Psoas muscle (tissue), 8 donors: ENCODE measurements around the gene GSPT1. TPM values are rescaled to one million over a fixed set of nuclear protein-coding genes. Genes with fewer than 3 reads are reported as not detected.
A peak's percentile ranks its signal among the peaks of the same experiment; 100 is the strongest.

Experiments
- ATAC-seq, 4 donors: fragments of 200-7000 bp; cut with Tn5 transposase; one replicate each; pipeline ENCODE4 v1.9.1; 2020; ENCODE audit warnings: moderate library complexity in 3 of 4, mild to moderate bottlenecking in 2 of 4
- DNase-seq, 2 donors: peaks; one replicate each; pipeline ENCODE4 v3.0.0-alpha.2; 2020
- H3K27ac ChIP-seq: fragments of 200-600 bp; one replicate; pipeline ENCODE4 v1.8.0; 2022
- H3K27me3 ChIP-seq, 3 donors: fragments of 200-600 bp in 1 of 3; one replicate each; pipeline versions ENCODE4 v1.6.1 to v1.8.0; 2013 to 2022; ENCODE audit warnings: low read length in 2 of 3, mild to moderate bottlenecking in 2 of 3, moderate library complexity in 1 of 3; ENCODE audit not compliant: insufficient read depth in 3 of 3
- H3K36me3 ChIP-seq, 2 donors: fragments of 200-600 bp in 1 of 2; one replicate each; pipeline versions ENCODE4 v1.6.1 to v1.8.0; 2013 to 2022; ENCODE audit warnings: low read depth in 1 of 2, mild to moderate bottlenecking in 1 of 2, moderate library complexity in 1 of 2; ENCODE audit not compliant: insufficient read depth in 1 of 2
- H3K4me1 ChIP-seq: fragments of 200-600 bp; one replicate; pipeline ENCODE4 v1.8.0; 2022
- H3K4me3 ChIP-seq: fragments of 200-600 bp; one replicate; pipeline ENCODE4 v1.8.0; 2022; ENCODE audit warnings: mild to moderate bottlenecking
- H3K9me3 ChIP-seq: fragments of 200-600 bp; one replicate; pipeline ENCODE4 v1.8.0; 2022
- WGBS, 3 donors: extraction: QIAGEN DNeasy Blood & Tissue Kit; methylation state at CpG; one replicate each; pipeline versions ENCODE4 v1.1.6 to v1.1.7; 2013; 5-methylcytosine and 5-hydroxymethylcytosine counted together
- intact Hi-C, 2 donors: fragments of 100-400 bp; cut with DNase I; formaldehyde crosslinking; loops; one replicate each; pipeline versions ENCODE4 v1.11.0 to v1.14.2; 2022
- polyA plus RNA-seq, 3 donors: library from polyadenylated mRNA; stranded (reverse); fragments of 200-250 nt; gene quantifications; one replicate each; pipeline ENCODE4 v1.2.3, GENCODE V29; 2013
- total RNA-seq, 4 donors: library from RNA; stranded (reverse); fragmentation: NEBNext Ultra II Directional in 2 of 4; extraction: Animal tissue kit (Norgen Biotek cat#: 25700) in 2 of 4; gene quantifications; one replicate each; pipeline versions ENCODE4 v1.2.1 to v1.2.4, GENCODE V29; 2021 to 2023
- TF ChIP-seq, protein P1 (sequence below): fragments of 200-600 bp; IDR thresholded peaks from one replicate; pipeline ENCODE4 v1.8.0; 2022; ENCODE audit warnings: antibody characterized with exemption
- donor health status: healthy with polysubstance abuse.
- donor health status: DM: no; HTN: no; CAD: no; lungs with moderate emphysema.
- donor health status: Bipolar disorder and iron deficiency.
- donor health status: healthy.
- donor health status: DM: yes; HTN: yes; CAD: no.
- donor health status: DM: no; HTN: no; CAD: no.
- donor health status: DM: no; HTN: no; CAD: no.
- donor health status: DM: yes; HTN: yes; CAD: no.

GSPT1 gene
- total and polyA plus RNA-seq, 7 donors, result 89.2 to 259 (median 184) TPM

DNA sequence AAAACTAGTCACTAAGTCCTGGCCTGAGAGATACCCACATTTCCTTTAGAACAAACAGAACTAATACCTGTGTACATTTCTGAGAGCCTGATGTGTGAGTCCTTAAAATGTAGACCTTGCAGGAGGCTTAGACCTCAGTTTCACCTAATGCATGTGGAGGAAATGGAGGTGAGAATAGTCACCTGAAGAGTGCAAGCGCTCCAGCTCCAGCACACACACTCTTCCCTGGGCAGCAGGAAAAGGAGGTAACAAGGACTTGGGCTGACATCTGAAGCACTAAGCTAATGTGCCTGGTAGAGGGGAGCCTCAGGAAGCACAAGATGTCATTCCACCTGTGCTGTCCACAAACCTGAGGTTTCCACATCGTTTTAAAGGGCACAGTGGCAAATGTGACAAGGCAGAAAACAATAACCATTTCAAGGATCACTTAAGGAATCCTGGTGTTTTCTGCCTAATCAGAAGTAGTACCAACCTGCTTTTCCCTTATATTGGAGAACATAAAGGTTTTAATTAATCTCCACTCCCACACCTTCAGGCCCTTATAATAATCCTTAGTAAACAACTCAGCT, 47.3 kb downstream of the GSPT1 start:
- intact Hi-C loops, result loop anchor here in 1 of 2 donors (5.0 kb wide), 1 partner anchor 34 kb away; no protein-coding TSS in a partner anchor
- WGBS, 3 donors, result 79 to 83% (median 82%) methylated on average over 2 of the region's 2 CpGs
- H3K4me1 ChIP-seq, result peaks cover 25% of the 10 kb centered on the region

GRCh38 chr16:11862489-11862888, 53.3 kb downstream of the GSPT1 start:
- DNase-seq (no peak), ATAC-seq (no peak)
- Histone ChIP-seq H3K4me1 (peaks cover 19% of the 10 kb centered on the region), H3K27ac (peak overlapping the region; percentile 41), H3K27me3 (no peaks in the 10 kb centered on the region), H3K9me3 (no peaks in the 10 kb centered on the region), H3K4me3 (no peak overlapping the region), H3K36me3 (no peaks in the 10 kb centered on the region)
- intact Hi-C loops, result no loop called here
- 46 to 74% (median 50%) methylated on average over 2 of the region's 2 CpGs for WGBS, 3 donors
- TF ChIP-seq, protein P1, sequence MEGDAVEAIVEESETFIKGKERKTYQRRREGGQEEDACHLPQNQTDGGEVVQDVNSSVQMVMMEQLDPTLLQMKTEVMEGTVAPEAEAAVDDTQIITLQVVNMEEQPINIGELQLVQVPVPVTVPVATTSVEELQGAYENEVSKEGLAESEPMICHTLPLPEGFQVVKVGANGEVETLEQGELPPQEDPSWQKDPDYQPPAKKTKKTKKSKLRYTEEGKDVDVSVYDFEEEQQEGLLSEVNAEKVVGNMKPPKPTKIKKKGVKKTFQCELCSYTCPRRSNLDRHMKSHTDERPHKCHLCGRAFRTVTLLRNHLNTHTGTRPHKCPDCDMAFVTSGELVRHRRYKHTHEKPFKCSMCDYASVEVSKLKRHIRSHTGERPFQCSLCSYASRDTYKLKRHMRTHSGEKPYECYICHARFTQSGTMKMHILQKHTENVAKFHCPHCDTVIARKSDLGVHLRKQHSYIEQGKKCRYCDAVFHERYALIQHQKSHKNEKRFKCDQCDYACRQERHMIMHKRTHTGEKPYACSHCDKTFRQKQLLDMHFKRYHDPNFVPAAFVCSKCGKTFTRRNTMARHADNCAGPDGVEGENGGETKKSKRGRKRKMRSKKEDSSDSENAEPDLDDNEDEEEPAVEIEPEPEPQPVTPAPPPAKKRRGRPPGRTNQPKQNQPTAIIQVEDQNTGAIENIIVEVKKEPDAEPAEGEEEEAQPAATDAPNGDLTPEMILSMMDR, result no peak

More for the DNA sequence above, 47.3 kb downstream of the GSPT1 start:
- Histone ChIP-seq H3K36me3 (peaks cover 9 to 37% of the 10 kb centered on the region in 2 donors), H3K27ac (no peak overlapping the region), H3K9me3 (no peaks in the 10 kb centered on the region), H3K27me3 (no peaks in the 10 kb centered on the region), H3K4me3 (no peak overlapping the region)
- DNase-seq, result no peak
- no peak for ATAC-seq
- TF ChIP-seq, protein P1, result no peak

- whole genome bisulfite sequencing, 3 donors, result 22 to 59% (median 30%) methylated on average over 4 of the region's 4 CpGs
- TF ChIP-seq, protein P1, result no peak
- Histone ChIP-seq H3K9me3 (no peaks in the 10 kb centered on the region), H3K36me3 (peaks cover 0 to 9% of the 10 kb centered on the region in 2 donors), H3K4me1 (peaks cover 23% of the 10 kb centered on the region), H3K4me3 (no peak overlapping the region), H3K27me3 (no peaks in the 10 kb centered on the region), H3K27ac (peak overlapping the region; percentile 75)
- ATAC-seq, result peak; percentile 68 to 89 (median 80)
- DNase-seq, result no peak
- intact Hi-C loops, result no loop called here
Observed at GRCh38 chr16:11857161-11857560, 58.6 kb downstream of the GSPT1 start.

- no peaks in the 10 kb centered on the region for H3K9me3 ChIP-seq
- DNase-seq, result no peak
- WGBS, 3 donors, result 42 to 44% (median 44%) methylated on average over 33 of the region's 33 CpGs
- H3K4me3 ChIP-seq, result peak overlapping the region; percentile 99
- no peaks in the 10 kb centered on the region for H3K27me3 ChIP-seq
- peak in 1 of 4 donors; percentile 3 for ATAC-seq
- peaks cover 0 to 41% of the 10 kb centered on the region in 2 donors for H3K36me3 ChIP-seq
- TF ChIP-seq, protein P1, result no peak
- H3K4me1 ChIP-seq, result peaks cover 29% of the 10 kb centered on the region
- intact Hi-C loops, result loop anchor here in 1 of 2 donors (5.0 kb wide), 1 partner anchor 55 kb away; the partner anchor contains the start of gene ZC3H7A
- peak overlapping the region; percentile 97 for H3K27ac ChIP-seq
Observed at GRCh38 chr16:11852092-11852809, 63.5 kb downstream of the GSPT1 start.
